HEK293T (cell line): ENCODE measurements around the gene AKAP8L.
A peak's percentile ranks its signal among the peaks of the same experiment; 100 is the strongest.

ENCODE experiments used
- CTCF ChIA-PET: fragments of 350-600 bp; formaldehyde crosslinking; extraction: SDS; loops from one replicate; lab custom pipeline; 2021; ENCODE audit warnings: antibody characterized with exemption, inconsistent platforms; lab: Yijun Ruan, JAX
- POLR2A ChIA-PET: fragments of 350-600 bp; formaldehyde crosslinking; extraction: SDS; loops from one replicate; lab custom pipeline; 2020; ENCODE audit warnings: antibody characterized with exemption, inconsistent platforms; lab: Yijun Ruan, JAX
- DNase-seq: peaks from one replicate; pipeline ENCODE4 v3.0.0; 2012; ENCODE audit warnings: mixed read lengths; ENCODE audit errors: extremely low spot score
- ARNT ChIP-seq: fragments of 450-650 bp; IDR thresholded peaks from 2 replicates; pipeline ENCODE4 v1.6.1; 2017; ENCODE audit warnings: mild to moderate bottlenecking
- BHLHE40 ChIP-seq: fragments of 450-650 bp; IDR thresholded peaks from 2 replicates; pipeline ENCODE4 v1.6.1; 2016; ENCODE audit warnings: mild to moderate bottlenecking, moderate library complexity, borderline replicate concordance
- CTBP1 ChIP-seq: fragments of 450-650 bp; IDR thresholded peaks from 2 replicates; pipeline ENCODE4 v1.6.1; 2016; ENCODE audit warnings: borderline replicate concordance
- ELF4 ChIP-seq: fragments of 450-650 bp; IDR thresholded peaks from 2 replicates; pipeline ENCODE4 v1.6.1; 2017; ENCODE audit warnings: antibody characterized with exemption
- FOXA1 ChIP-seq: fragments of 450-650 bp; IDR thresholded peaks from 2 replicates; pipeline ENCODE4 v1.6.1; 2016; ENCODE audit warnings: mild to moderate bottlenecking
- FOXK2 ChIP-seq: fragments of 450-650 bp; IDR thresholded peaks from 2 replicates; pipeline ENCODE4 v1.6.1; 2016; ENCODE audit warnings: mild to moderate bottlenecking
- FOXM1 ChIP-seq: fragments of 450-650 bp; IDR thresholded peaks from 2 replicates; pipeline ENCODE4 v1.6.1; 2017; ENCODE audit warnings: mild to moderate bottlenecking, borderline replicate concordance
- HDGF ChIP-seq: fragments of 450-650 bp; IDR thresholded peaks from 2 replicates; pipeline ENCODE4 v1.6.1; 2017; ENCODE audit warnings: antibody characterized with exemption, borderline replicate concordance
- L3MBTL2 ChIP-seq: fragments of 450-650 bp; conservative IDR thresholded peaks from 2 replicates; pipeline ENCODE4 v1.6.1; 2016; ENCODE audit warnings: mild to moderate bottlenecking
- LEF1 ChIP-seq: fragments of 450-650 bp; IDR thresholded peaks from 2 replicates; pipeline ENCODE4 v1.6.1; 2017; ENCODE audit warnings: mild to moderate bottlenecking, borderline replicate concordance
- NFRKB ChIP-seq: fragments of 450-650 bp; IDR thresholded peaks from 2 replicates; pipeline ENCODE4 v1.6.1; 2016; ENCODE audit warnings: mild to moderate bottlenecking, moderate library complexity
- SP1 ChIP-seq: fragments of 450-650 bp; IDR thresholded peaks from 2 replicates; pipeline ENCODE4 v1.6.1; 2017
- SUZ12 ChIP-seq: fragments of 450-650 bp; IDR thresholded peaks from 2 replicates; pipeline ENCODE4 v1.6.1; 2016; ENCODE audit warnings: mild to moderate bottlenecking
- TARDBP ChIP-seq: fragments of 450-650 bp; IDR thresholded peaks from 2 replicates; pipeline ENCODE4 v1.6.1; 2016
- ZNF384 ChIP-seq: fragments of 450-650 bp; IDR thresholded peaks from 2 replicates; pipeline ENCODE4 v1.6.1; 2016
- TF ChIP-seq, protein P1 (sequence below): fragments of 450-650 bp; IDR thresholded peaks from 2 replicates; pipeline ENCODE4 v1.6.1; 2016

AKAP8L gene

DNA sequence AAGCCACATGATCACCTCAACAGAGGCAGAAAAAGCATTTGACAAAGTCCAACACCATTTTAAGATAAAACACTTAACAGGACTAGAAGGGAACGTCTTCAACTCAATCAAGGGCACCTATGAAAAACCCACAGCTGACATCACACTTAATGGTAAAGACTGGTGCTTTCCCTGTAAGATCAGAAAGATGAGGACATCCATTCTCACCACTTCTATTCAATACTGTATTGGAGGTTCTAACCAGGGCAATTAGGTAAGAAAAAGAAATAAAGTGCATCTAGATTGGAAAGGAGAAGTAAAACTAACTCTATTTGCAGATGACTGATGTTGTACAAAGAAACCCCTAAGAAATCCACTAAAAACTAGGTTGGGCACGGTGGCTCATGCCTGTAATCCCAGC lies 28.0 kb downstream of the AKAP8L start:
- DNase-seq = no peak
- ChIA-PET CTCF (no interaction called here), POLR2A (no interaction called here)
- TF ChIP-seq ARNT (no peak), CTBP1 (no peak)

DNA sequence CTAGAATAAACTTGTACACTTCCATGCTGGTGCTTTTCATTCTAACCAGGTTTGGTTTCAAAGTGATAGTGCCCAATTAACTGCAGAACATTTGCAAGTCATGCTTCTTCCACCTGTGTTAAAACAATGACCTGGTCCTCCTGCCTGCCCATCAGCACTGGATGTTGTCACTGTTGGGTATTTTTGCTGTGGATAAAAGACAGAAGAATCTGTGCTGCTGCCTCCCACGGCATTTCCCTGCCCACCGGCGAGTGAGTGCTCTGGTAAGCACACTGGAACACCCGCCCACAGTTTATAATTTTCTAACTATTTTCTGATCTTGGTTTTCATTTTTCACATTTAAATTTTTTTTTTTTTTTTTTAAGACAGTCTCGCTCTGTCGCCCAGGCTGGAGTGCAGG lies 36.9 kb downstream of the AKAP8L start:
- DNase-seq = no peak
- CTCF ChIA-PET = no interaction called here
- POLR2A ChIA-PET = no interaction called here
- TF ChIP-seq ELF4 (no peak), BHLHE40 (no peak), SUZ12 (no peak), HDGF (no peak), ZNF384 (no peak)

DNA sequence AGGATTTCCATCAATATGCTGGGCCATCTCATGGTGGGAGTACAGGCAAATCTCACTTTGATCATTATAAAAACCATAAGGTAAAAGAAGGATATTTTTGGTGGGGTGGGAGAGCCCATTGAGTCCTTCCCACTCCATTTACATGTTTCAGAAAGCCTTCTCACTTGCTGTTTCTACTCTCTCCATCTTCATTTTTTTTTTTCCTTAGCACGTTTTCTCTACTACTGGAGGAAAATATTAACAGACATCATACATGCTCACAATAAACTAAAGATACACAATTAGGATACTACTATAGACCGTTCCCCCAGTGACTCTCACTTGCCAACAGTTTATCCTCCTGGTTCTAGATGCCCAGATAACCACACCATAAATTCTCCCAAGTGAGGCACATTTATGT lies 37.4 kb downstream of the AKAP8L start:
- CTCF ChIA-PET = no interaction called here
- no peak for DNase-seq
- TF ChIP-seq LEF1 = no peak
- POLR2A ChIA-PET = no interaction called here

DNA sequence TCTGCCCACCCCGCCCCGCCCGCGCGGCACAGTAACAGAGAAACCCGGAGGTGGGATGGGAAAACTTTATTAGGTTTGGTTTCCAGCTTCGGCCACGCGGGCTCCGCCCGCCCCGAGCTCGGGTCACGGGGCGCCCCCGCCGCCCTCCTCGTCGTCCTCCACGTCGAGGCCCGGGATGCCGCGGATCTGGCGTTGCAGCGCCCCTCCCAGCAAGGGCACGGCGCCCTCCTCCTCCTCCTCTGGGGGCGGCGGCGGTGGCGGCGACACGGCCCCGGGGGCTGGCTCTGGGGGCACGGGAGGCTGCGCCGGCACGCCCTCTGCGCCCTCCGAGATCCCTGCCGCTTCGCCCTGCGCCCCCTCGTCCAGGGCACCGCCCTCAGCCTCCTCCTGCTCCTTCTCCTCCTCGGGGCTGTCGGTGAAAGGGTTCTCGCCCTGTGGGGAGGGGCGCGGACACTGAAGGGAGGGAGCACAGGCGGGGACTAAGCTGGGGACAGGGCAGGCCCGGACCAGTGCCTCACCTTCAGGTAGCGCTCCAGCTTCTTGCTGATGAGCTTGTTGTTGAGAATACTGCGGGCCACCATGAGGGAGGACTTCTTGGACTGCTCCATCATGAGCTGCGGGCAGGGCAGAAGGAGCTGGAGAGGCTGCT lies 38.7 kb downstream of the AKAP8L start:
- DNase-seq = peak; percentile 39
- TF ChIP-seq FOXA1 (no peak), L3MBTL2 (no peak)
- CTCF ChIA-PET = interaction anchor here (1.0 kb wide), 1 partner anchor 176 kb away, joined by 5 read pairs; no protein-coding TSS in a partner anchor
- POLR2A ChIA-PET = interaction anchor here (0.7 to 3.7 kb wide), 10 partner anchors 12 to 82 kb away, joined by 3 to 31 read pairs (median 4); partner anchors contain the start of genes AKAP8L and BRD4

DNA sequence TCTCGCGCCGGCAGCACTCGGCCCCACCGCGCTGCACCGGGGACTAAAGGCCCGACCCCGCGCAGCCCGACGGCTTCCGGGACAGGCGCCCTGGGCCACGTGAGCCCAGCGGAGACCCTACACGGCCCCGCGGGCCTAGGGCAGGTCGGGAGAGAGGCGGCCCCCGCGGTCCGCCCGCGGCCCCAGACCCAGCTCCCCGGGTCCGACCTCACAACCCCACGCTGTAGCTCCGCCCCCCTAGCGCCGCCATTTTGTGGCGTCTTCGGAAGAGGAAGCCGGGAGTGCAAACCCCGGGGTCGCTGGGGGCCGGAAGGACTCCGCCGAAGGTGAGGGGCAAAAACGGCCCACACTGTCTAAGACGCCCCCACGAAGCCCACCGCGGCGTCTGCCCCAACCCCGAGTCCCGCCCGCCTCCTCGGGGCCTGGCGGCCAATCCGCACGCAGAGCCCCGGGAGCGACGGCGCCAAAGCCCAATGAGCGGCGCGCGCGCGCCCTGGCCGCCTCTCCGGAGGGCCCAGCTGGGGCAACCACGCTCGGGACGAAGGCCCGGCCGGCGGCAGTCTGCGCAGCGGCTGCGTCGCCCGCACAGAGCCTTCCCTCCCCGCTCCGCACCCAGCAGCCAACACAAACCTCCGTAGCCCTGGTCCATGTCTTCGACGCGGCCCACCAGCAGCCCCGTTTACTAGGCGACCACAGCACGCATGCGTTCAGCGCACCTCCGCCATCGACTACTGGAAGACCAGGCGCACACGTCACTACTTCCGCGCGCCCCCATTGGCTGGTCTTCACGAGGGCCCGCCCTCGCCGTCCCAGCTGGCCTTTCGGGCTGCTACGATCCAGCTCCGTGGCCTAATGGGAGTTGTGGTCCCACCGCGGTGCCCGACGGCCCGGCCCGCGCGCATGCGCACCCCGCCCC lies 39.4 kb downstream of the AKAP8L start, which contains the start of gene AKAP8:
AKAP8 (minus strand) TSS at position 705 of the 916 bp plus-strand sequence; CDS start at position 649, 56 bp downstream.
- TF ChIP-seq, protein P1, sequence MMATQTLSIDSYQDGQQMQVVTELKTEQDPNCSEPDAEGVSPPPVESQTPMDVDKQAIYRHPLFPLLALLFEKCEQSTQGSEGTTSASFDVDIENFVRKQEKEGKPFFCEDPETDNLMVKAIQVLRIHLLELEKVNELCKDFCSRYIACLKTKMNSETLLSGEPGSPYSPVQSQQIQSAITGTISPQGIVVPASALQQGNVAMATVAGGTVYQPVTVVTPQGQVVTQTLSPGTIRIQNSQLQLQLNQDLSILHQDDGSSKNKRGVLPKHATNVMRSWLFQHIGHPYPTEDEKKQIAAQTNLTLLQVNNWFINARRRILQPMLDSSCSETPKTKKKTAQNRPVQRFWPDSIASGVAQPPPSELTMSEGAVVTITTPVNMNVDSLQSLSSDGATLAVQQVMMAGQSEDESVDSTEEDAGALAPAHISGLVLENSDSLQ = peak; percentile 99
- TF ChIP-seq HDGF (no peak), CTBP1 (no peak), ELF4 (0 out of 2 replicates have a peak, but pooled peaks have one; percentile 25)
- POLR2A ChIA-PET = interaction anchor here (0.7 to 3.7 kb wide), 11 partner anchors 12 to 172 kb away, joined by 3 to 31 read pairs (median 3); partner anchors contain the start of genes AKAP8L and BRD4
- DNase-seq = peak; percentile 99
- CTCF ChIA-PET = interaction anchor here (0.7 to 1.2 kb wide), 3 partner anchors 127 to 202 kb away, joined by 3 to 4 read pairs (median 3); no protein-coding TSS in a partner anchor

DNA sequence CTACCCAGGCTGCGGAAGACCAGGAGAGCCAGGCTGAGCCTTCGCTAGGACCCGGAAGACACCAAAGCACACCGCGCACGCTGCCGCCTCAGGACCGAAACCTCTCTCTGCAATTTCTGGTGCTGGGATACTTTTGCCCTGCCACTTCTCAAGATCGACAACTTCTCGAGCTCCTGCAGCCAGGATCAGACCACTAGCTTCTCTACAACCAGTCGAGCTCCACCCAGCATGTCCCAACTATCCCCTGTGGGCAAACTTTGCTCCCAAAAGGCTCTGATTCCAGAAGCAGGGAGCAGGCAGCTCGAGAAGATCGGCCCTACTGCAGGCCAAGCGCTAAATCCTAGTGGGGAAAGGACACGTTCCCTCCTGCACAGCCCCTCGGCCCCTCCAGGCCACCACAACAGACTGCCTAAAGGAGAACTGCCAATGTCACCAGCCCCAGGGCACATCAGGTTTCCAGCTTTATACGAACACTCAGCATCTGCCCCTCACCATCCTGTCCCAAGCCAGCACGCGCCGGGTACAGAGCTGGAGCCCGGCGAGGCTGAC lies 40.2 kb downstream of the AKAP8L start:
- peak; percentile 51 for DNase-seq
- ChIA-PET POLR2A (interaction anchor here (1.0 to 3.7 kb wide), 9 partner anchors 11 to 173 kb away, joined by 3 to 31 read pairs (median 5); partner anchors contain the start of genes AKAP8L and BRD4), CTCF (interaction anchor here (0.6 to 1.2 kb wide), 4 partner anchors 126 to 201 kb away, joined by 3 to 4 read pairs (median 3); no protein-coding TSS in a partner anchor)
- TF ChIP-seq SP1 = no peak
- no peak for TF ChIP-seq SUZ12
- TF ChIP-seq TARDBP = no peak
- TF ChIP-seq HDGF = no peak

DNA sequence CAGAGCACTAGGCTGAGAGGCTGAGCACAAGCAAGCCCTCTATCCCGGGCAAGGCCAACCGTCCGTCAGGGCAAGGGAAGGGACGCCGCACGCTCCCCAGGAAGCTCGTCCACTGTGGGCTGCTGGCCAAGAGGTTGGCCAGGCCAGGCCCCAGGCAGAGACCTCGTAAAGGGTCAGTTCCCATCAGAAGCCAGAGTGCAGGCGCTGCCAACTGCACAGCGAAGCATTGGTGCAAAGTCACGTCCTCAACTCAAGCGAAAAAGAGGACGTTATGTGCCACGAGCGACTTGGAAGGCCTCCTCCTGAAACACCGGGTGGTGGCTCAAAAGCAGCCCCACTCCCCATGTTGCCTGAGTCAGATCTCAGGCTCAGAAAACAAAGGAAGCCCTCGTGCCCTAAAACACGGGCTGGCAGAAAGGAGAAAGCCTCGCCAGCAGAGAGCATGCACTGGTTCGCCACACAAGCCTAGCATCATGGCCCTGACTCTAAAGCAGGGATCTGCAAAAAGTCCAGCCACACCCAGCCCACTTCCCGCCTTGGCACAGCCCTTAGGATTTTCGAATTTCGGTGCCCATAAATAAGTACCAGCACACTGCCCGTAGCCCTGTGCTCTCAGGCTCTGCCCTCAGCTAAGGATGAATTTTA lies 43.9 kb downstream of the AKAP8L start:
- CTCF ChIA-PET = no interaction called here
- TF ChIP-seq NFRKB (no peak), ZNF384 (no peak), L3MBTL2 (no peak), FOXK2 (no peak), FOXA1 (no peak), SP1 (no peak), ELF4 (no peak), BHLHE40 (no peak), ARNT (no peak), TARDBP (no peak), LEF1 (no peak), FOXM1 (no peak), CTBP1 (no peak), SUZ12 (no peak), HDGF (no peak)
- TF ChIP-seq, protein P1 = no peak
- POLR2A ChIA-PET = no interaction called here
- no peak for DNase-seq
